Right ventricle myocardium superior (tissue), 1 donor: Measurements from ENCODE around the gene COBL. TPM values are rescaled to one million over a fixed set of nuclear protein-coding genes. Genes with fewer than 3 reads are reported as not detected.
"Not testable (repeated sequence)": the region's sequence is repeated elsewhere in the genome, so short reads cannot be mapped to it uniquely, and the experiment has no call there.

Experiments used
- ATAC-seq: fragments of 200-7000 bp; cut with Tn5 transposase; one replicate; pipeline ENCODE4 v1.9.1; 2020; ENCODE audit warnings: mild to moderate bottlenecking; ENCODE audit not compliant: poor library complexity
- DNase-seq: peaks from one replicate; pipeline ENCODE4 v3.0.0-alpha.2; 2020
- intact Hi-C: fragments of 100-400 bp; cut with DNase I; formaldehyde crosslinking; loops from one replicate; pipeline ENCODE4 v1.11.2; 2022
- total RNA-seq: library from RNA; stranded (reverse); fragmentation: NEBNext Ultra II Directional; extraction: Animal tissue kit (Norgen Biotek cat#: 25700); gene quantifications from one replicate; pipeline ENCODE4 v1.2.1, GENCODE V29; 2021
- donor health status: DM: no; HTN: yes; CAD: no; lungs with severe emphysema.

Gene COBL
- total RNA-seq, 1 donor from 2014 or later: 76.5 TPM

DNA sequence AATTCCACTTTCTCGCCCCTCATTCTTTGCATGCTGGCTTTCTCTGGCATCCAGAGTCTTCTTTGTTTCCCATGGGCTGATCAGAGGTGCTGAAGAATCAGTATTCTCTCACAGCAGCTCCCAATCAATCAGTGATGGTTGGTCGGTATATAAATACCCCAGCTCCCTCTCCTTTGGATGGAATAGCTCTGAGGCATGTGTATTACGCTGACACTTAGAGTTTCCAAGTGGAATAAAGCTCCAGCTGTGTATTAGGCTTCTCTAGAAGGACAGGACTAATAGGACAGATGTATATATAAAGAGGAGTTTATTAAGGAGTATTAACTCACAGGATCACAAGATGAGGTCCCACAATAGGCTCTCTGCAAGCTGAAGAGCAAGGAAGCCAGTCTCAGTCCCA is 315.7 kb downstream of the COBL start:
- intact Hi-C loops: no loop called here
- DNase-seq (no peak), ATAC-seq (no peak)

GRCh38 chr7:50994753-50995319 is 321.8 kb downstream of the COBL start:
- ATAC-seq (no peak), DNase-seq (no peak)
- intact Hi-C loops: no loop called here

DNA sequence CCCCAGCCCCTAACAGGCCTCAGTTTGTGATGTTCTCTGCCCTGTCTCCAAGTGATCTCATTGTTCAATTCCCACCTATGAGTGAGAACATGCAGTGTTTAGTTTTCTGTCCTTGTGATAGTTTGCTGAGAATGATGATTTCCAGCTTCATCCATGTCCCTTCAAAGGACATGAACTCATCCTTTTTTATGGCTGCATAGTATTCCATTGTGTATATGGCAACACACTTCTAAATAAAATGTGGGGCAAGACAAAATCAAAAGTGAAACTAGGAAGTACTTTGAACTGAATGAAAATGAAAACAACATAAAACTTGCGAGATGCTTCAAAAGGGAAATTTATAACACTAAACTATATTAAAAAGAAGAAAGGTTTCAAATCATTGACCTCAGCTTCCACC is 326.4 kb downstream of the COBL start:
- DNase-seq, intact Hi-C loops, ATAC-seq: not testable (repeated sequence)

GRCh38 chr7:50988988-50989387 is 327.6 kb downstream of the COBL start:
- intact Hi-C loops: no loop called here
- ATAC-seq (no peak), DNase-seq (no peak)

- intact Hi-C loops: no loop called here
- ATAC-seq (no peak), DNase-seq (no peak)
Observed at GRCh38 chr7:50988465-50988864, 328.1 kb downstream of the COBL start.

DNA sequence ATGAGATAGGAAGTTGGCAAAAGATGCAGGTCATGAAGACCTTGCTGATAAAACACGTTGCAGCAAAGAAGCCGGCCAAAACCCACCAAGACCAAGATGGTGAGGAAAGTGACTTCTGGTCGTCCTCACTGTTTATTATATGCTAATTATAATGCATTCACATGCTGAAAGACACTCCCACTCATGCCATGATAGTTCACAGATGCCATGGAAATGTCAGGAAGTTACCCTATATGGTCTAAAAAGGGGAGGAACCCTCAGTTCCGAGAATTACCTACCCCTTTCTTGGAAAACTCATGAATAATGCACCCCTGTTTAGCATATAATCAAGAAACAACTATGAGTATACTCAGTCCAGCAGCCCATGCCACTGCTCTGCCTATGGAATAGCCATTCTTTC is 331.5 kb downstream of the COBL start:
- ATAC-seq: no peak

DNA sequence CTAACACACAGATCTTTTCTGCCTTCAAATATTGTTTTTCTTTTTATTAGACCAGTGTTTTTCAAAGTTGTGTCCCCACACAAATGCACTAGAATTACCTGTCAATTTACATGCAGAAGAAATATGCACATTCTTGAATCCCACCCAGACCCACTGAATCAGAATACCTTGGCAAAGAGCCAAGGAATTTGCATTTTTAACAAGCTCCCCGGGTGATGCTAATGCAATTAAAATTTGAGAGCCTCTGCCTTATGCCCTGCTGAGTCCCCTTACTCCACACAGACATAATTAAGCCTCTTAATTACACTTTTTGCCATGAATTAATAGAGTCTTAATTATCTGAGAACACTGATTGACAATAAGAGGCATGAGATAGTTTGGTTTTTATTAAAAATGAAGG is 332.8 kb downstream of the COBL start:
- no peak for ATAC-seq
- DNase-seq: no peak
- intact Hi-C loops: no loop called here

More for the DNA sequence above, 331.5 kb downstream of the COBL start:
- intact Hi-C loops: no loop called here
- no peak for DNase-seq

- DNase-seq (no peak), ATAC-seq (no peak)
- intact Hi-C loops: no loop called here
Observed at GRCh38 chr7:50982626-50983025, 334.0 kb downstream of the COBL start.

GRCh38 chr7:50981743-50982142 is 334.9 kb downstream of the COBL start:
- no peak for ATAC-seq
- intact Hi-C loops: no loop called here

GRCh38 chr7:50980411-50980810 is 336.2 kb downstream of the COBL start:
- ATAC-seq (no peak), DNase-seq (no peak)
- intact Hi-C loops: no loop called here

More at GRCh38 chr7:50981743-50982142, 334.9 kb downstream of the COBL start:
- no peak for DNase-seq

DNA sequence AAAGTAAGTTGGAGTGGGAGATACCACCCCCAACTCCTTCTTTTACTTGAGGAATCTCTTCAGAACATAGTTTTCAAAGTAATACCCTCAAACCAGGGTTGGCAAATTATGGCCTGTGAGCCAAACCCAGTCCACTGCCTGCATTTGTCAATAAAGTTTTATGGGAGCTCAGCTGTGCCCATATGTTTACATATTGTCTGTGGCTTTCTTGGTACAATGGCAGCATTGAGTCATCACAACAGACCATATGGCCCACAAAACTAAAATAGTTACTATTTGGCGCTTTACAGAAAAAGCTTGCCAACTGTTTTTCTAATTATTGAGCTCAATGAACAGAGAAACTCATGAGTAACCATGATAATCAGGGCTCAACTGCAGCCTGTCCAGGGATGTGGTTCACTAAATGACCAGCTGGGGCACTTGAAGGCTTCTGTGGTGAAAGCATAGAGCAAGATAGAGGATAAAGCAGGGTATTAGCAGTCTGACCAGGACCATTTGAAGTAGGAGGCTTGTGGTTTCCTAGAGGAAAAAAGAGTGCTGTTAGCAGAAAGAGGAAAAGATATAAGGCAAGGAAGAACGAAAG is 337.9 kb downstream of the COBL start:
- ATAC-seq (no peak), DNase-seq (no peak)
- intact Hi-C loops: no loop called here

DNA sequence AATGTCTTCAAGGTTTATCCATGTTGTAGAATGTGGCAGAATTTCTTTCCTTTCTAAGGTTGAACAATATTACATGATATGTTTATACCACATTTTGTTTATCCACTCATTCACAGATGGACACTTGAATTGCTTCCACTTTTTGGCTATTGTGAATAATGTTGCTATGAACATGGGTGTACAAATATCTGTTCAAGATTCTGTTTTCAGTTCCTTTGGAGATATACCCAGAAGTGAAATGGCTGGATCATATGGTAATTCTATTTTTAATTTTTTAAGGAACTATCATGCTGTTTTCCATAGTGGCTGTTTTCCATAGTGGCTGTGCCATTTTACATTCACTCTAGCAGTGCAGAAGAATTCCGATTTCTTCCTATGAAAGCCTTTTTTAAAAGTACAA is 339.2 kb downstream of the COBL start:
- ATAC-seq (no peak), DNase-seq (no peak)
- intact Hi-C loops: no loop called here

GRCh38 chr7:50976064-50976463 is 340.5 kb downstream of the COBL start:
- no peak for ATAC-seq
- DNase-seq: no peak
- intact Hi-C loops: no loop called here

GRCh38 chr7:50974240-50974639 is 342.4 kb downstream of the COBL start:
- ATAC-seq (no peak), DNase-seq (no peak)
- intact Hi-C loops: no loop called here

- DNase-seq: no peak
- intact Hi-C loops: no loop called here
- ATAC-seq: no peak
Observed at GRCh38 chr7:50973814-50974213, 342.8 kb downstream of the COBL start.

GRCh38 chr7:50970092-50970491 is 346.5 kb downstream of the COBL start:
- intact Hi-C loops: no loop called here
- ATAC-seq: no peak

More at GRCh38 chr7:50970092-50970491, 346.5 kb downstream of the COBL start:
- no peak for DNase-seq
